Measurements from ENCODE around the gene PODXL2.

PODXL2 gene

DNA sequence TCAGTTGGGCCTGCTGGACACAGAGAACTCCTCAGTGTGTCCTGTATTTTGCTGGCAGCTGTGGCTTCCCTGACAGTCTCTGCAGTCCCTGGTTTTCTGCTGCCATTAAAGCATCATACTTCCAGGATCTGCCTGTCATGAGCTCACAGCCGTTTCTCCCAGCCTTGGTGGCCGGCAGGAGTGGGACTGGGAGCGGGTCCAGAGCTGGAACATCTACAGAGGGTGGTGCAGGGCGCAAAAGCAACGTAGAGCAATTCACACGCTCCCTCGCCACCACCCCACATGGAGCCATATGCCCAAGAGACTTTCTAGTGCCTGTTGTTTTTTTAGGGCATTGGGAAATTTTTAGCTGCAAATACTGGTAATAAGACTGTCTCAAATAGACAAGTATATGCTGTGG is 77.3 kb downstream of the PODXL2 start:
- no peak for DNase-seq (ENCODE audit: low read depth in 2 of 3, low spot score in 1 of 3)

DNA sequence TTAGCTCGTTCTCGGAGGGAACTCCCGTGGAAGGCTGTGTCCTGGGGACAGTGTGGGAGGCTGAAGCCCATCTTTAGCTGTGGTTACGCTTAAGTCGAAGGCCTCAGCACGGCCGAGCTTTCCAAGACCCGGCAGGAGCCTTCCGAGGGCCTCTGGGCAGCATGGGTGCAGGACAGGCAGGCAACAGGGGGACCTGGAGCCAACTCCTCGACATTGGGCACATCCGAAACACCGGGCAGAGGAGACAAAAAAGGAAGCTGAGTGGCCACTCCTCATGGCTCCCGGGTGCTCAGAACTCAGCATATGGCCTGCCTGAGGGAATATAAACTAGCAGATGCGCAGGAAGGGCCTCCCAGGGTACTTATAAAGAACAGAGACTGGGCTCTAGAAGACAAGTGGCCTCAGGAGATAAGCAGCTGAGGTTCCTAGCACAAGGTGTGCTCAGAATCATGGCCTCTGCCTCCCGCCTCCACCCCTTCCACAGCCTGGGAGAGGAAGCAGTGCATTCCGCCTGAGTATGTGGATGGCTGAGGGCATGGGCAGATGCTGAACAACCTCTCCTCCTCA is 77.9 kb downstream of the PODXL2 start:
- DNase-seq (ENCODE audit: low read depth in 2 of 3, low spot score in 1 of 3) = no peak

DNA sequence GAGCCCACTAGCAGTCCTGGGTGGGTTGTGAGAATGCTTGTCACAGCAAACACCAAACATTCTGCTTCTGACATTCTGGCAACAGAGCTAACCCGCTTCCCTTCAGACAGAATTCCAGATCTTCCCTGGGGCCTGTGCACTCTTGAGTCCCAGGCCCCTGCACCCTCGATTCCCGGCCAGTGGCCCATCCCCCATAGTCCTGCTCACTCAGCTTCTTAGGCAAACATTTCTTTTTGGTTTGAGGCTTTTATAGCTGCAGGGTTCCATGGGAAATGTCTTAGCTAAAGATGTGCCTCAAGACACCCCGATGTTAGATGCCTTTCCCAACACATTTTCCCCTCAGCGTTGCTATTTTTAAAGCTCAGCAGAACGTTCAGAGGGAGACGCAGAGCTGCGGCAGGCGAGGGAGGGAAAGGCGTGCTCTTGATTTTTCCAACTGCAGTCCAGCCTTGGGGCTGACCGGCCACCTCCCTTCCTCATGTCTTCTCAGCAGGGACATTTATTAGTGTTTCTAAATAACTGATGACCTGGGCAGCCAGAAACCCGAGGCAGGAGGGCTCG is 78.9 kb downstream of the PODXL2 start:
- no peak for DNase-seq (ENCODE audit: low read depth in 2 of 3, low spot score in 1 of 3)

DNA sequence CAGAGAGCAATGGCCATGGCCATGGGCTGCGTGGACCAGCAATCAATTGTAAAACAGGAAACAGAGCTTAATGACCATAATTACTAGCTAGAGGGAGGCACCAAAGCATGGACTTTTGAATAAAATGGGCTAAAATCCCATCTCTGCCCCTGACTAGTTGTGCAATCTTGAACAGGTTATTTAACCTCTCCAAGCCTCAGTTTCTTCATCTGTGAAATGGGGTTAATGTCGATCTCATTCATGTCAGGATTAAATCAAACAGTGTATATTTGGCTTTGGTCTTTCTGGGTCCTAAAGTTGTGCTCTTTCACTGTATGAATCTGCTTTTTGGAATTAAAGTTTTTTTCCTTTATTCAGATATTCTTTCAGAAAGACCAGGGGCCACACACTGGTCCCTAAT is 79.9 kb downstream of the PODXL2 start:
- DNase-seq (ENCODE audit: low read depth in 2 of 3, low spot score in 1 of 3) = no peak

DNA sequence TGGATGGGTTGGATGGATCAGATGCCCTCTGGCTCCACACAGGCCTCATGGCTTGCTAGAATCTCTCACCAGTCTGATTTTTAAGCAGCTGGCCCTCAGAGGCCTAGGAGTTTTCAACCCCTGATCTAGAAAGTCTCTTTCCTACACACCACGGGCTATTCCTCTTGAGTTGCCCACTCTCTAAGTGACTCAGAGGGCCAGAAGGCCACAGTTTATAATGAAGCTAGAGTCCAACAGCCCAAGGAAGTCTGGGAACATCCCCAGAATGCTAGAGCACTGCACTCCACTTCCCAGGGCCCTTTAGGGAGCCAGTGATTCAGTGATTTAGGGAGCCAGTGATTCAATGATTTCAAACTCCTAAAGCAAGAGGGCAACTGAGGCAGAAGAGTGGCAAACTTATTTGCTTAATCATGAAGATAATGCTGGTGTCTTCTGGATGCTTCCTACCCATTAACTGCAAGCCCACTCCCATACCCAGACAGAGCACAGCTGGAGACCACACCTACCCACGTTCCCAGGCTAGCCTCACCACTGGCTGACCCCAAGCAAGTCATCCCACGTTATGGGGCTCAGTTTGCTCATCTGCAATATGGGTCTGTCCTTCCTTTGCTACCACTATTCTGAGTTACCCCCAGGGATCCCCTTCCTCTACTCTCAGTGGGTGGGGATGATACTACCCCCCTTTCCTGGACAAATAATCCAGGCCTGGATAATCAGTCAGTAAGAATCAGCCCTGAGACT is 80.5 kb downstream of the PODXL2 start:
- DNase-seq (ENCODE audit: low read depth in 2 of 3, low spot score in 1 of 3) = no peak

DNA sequence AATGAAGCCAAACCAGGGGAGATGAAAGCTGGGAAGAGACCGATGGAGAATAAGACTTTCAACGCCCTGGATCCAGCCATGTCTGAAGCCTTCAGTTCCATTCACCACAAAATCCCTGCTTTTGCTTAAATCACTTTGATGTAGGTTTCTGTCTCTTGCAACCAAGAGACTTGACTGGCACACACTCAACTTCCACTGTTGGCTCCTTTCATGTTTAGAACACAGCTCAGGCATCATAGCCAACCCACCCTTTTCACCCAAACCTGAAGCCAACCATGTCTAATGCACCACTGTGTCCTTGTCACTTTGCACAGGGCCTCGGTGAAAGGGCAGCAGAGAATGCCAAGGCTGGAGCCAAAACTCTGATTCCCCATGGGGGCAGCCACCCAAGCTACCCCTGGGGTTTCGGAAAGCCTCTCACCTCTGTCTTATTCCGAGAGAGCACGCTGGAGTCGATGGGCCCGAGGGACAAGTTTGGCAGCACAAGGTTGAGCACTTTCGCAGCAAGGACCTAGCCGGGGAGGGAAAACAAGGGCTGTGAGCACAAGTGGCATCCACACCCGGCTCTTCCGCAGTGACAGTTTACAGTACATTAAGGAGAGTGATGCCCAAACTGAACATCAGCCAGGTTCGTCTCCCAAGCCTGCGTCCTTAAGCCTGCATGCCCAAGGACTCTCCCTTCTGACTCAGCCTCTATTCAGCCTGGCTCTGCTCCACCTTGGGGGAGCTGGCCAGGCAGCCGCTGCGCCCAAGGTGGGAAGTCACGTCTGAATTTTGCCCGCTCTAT is 81.4 kb downstream of the PODXL2 start:
- DNase-seq (ENCODE audit: low read depth in 2 of 3, low spot score in 1 of 3) = no peak

DNA sequence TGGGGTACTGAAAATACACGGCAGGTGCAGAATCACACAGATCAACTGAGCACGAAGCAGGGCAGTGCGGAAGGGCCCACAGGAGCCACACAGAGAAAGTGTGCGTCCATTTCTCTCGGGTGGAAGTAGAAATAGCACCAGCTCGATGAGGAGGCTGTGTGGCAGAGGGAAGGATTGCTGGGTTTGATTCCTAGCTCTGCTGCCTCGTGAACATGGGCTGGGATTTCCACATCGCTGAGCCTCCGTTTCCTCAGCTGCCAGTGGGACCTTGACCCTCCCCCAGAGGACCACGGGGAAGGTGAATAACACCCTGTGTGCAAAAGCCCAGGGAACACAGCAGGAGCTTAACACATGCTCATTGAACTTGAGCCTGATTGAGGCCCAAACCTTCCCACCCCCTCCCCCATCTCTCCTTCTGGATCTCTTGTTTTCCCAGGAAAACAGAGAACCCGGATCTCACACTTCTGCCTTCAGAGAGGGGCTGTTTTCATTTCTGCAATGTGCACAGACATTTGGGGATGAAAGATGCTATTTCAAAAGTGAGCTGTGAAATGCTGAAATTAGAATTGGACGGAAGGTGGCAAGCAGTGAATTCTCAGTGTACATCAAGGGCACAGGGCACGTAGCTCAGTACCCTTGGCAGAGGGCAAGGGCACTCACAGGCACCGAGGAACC is 82.2 kb downstream of the PODXL2 start:
- DNase-seq (ENCODE audit: low read depth in 2 of 3, low spot score in 1 of 3) = no peak

DNA sequence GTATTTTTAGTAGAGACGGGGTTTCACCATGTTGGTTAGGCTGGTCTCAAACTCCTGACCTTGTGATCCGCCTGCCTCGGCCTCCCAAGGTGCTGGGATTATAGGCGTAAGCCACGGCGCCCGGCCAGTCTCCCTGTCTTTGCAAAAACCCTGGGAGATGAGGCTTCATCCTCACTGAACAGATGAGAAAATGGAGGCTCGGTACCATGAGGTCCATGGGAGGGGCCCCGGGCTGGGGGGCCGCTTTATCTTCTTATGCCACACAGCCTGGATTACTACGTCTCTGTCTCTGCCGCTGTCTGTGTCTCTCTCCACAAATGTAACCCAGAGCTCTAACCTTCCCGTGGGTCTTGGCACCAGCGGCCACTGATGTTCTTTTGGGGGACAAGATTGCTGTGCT is 82.9 kb downstream of the PODXL2 start:
- no peak for DNase-seq (ENCODE audit: low read depth in 2 of 3, low spot score in 1 of 3)

DNA sequence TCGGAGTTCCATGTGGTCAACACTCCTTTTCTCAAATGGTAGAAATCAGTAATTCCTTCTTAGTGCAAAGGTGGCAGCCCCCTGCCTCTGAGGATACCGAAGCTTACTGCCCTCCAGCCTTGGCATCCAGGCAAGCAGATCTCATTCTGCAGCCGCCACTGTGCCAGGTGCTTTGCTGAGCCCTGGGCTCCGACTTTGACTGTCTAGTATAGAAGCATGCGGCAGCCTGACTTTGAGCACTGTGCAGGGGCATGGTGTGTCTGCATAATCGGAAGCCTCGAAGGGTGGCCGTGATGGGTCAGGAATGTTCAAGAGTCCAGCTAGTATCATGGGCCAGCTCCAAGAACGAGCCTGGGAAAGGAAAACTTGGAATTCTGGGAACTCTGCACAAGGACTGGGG is 83.5 kb downstream of the PODXL2 start:
- no peak for DNase-seq (ENCODE audit: low read depth in 2 of 3, low spot score in 1 of 3)

DNA sequence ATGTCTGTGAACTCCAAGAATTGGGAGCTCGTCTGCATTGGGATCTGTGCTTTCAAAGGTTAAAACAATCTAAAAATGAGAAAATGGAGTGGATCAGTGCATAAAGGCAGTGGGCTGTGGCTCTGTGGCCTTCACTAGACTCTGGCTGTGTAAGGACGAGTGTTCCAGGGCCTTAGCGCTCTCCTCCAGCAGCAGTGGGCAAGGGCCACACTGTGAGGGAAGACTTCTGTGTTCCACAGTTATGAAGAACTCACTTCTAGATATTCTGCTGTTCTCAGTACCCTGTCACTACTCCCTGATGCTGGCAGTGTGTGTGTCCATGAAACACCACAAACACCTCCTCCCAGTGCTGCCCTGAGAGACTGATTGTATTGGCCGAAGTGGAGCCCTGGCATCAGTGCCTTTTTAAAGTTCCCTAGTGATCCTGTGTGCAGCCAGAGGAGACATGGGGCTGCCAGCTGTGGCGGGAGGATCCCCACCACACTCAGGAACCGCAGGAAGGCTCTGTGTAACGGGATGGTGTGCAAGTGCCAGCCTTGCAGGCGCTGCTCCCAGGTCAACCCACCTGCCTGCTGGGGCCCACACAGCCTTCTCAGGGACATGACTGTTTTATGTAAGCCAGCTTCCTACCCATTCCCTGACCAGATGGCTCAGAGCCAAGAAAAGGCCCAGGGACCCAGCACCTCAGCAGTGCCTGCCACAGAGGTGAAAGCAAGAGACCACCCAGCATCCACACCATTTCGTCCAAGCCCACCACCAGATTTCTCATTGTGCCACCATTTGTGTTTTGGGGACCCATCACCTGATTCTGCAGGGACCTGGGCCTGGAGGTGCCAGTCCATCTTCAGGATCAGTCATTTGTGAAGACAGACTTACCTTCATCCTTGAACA is 84.1 kb downstream of the PODXL2 start:
- DNase-seq (ENCODE audit: low read depth in 2 of 3, low spot score in 1 of 3) = no peak

DNA sequence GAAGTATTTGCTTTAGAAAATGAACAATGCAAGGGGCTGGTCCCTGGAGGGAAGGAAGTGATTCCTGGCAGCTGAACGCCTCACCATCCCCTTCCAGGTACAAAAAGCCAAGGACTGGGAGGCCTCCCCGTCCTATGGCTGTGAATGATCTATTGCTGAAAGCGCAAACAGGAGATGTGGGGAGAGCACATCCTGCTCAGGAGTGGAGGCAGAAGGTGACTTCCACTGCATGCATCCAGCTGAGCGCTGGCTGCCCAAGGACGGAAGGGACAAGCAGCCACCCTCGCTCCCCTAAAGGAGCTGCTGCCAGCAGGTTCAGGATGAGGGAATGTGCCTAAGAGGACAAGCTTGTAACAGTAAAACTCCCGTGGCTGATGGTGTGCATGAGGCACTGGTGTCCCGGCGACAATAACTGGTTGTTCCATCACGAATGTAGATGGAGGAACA is 85.2 kb downstream of the PODXL2 start:
- no peak for DNase-seq (ENCODE audit: low read depth in 2 of 3, low spot score in 1 of 3)

DNA sequence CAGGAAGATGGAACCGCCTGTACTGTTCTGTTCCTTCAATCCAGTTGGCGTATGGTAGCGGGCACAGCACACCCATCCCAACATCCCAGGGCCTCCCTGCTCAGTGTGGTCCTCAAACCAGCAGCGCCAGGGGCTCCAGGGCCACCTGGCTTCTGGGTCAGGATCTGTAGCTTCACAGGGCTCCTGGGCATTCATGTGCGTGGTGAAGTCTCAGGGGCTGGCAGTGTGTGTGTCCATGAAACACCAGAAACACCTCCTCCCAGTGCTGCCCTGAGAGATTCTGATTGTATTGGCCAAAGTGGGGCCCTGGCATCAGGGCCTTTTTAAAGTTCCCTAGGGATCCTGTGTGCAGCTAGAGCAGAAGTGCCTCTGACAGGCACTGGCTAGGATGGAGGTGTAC is 85.9 kb downstream of the PODXL2 start:
- DNase-seq (ENCODE audit: low read depth in 2 of 3, low spot score in 1 of 3) = no peak

DNA sequence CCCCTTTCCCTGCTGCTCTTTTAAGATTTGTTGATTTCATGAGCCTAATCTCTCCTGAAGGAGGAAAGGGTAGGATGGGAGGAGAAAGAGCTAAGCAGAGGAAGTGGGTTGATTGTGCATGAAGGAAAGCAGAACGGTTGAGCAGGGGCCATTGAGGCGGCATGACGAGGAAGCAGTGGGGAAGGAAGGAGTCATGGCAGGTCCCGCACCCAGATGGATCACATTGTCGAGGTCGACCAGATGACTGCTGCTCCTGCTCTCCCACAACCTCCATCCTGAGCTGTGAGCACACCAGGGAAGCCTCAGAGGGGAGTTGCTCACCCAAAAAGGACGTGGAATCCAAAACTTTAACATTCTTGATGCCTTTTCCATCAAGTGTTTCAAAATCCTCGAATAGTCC is 86.5 kb downstream of the PODXL2 start:
- DNase-seq (ENCODE audit: low read depth in 2 of 3, low spot score in 1 of 3) = no peak

DNA sequence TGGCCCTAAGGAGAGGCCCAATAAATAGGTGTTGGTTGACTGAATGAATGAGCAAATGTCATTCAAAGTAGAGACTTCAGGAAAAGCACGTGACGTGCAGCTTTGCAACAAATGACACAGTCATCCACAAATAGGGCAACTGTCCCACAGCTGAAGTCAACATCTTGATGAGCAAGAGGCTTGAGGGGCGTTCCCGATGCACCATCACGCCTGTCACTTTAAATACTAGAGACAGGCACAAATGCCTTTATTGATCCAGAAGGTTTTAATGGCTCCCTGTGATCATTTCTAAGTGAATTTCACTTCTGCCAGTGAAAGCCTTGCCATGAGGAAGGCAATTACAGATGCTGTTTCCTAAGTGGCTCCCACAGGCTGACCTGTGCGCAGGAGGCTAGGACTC is 87.4 kb downstream of the PODXL2 start:
- no peak for DNase-seq (ENCODE audit: low read depth in 2 of 3, low spot score in 1 of 3)

DNA sequence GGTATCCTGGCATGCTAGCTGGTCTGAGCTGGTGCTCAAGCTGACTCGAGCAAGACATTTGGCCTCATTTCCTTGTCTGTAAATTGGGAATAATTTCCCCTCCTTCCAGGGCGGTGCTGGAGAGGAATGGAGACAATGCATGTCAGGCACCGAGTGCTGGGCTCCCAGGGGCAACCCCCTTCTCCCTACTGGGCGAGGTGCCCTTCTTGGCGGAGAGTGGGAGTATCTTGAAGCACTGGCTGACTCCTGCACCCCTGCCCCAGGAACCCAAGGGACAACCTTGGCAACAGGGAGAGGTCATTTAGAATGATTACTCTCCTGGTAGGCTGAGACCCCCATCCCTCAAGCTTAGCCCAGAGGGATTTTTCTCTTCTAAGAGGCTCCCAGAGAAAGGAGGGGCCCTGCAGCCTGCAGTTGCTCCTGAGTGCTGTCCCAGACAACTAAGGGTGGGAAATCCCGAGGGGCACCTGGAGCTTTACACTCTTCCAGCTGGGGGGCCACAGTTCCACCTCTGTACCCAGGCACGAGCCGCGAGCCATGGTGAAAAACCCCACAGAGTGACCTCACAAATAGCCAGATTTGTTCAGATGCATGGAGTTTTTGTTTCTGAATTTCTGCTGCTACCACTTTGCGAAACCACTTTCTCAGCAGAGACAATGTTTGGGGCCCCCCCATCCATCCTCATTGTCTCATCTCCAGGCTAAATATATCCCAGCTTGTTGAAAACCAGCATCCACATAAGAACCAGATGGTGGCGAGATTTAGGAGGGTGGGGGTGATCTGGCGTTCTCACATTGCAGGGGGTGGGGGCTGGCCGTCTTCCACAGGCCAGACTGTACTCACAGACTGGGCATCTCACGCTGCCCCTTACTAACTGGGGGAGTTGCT is 88.6 kb downstream of the PODXL2 start:
- DNase-seq (ENCODE audit: low read depth in 2 of 3, low spot score in 1 of 3) = no peak

DNA sequence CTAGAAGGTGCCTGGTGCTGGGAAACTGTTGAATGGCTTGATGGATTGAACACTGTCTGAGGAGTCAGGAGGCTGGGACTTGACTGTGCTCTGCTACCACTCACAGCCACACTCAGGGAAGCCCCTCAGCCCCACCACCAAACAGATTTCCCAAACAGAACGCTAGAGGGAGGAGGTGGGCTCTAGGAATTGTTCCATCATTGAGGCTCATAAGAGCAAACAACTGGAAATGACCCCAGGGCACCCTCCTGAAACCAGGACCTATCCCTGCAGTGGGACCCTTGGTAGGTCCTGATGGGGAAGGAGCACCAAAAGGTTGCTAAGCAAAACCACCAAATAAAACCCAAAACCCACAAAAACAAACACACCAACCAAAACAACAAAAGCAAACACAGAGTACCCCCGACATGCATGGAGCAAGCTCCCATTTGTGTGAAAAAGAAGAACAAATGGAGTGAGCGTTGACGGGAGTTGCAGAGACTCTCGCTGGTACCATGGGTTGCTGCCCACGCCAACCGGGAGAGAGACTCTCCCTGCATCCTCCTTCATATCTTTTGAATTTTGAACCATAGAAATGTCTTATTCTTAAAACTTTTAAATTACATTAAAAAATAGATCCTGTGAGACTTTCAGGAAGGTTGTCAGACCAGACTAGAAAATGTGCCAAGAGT is 89.4 kb downstream of the PODXL2 start:
- DNase-seq (ENCODE audit: low read depth in 2 of 3, low spot score in 1 of 3) = no peak

DNA sequence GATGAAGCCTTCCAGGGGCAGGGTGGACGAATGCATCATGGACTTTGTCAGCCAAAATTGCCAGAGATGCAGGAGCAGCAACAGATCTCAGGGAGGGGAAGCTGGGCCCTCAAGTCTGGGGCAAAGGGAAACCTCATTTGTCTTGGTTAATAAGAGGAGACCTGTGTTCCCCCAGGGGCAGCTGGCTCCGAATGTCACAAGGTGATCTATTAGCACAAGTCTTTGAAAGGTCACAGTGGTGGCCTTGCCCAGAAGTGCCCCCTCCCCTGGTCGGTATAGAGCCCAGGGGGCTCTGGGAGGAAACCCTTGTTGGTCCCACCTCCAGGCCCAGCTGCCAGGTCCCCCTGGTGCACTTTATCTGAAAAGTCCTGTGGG is 89.9 kb downstream of the PODXL2 start:
- DNase-seq (ENCODE audit: low read depth in 2 of 3, low spot score in 1 of 3) = no peak

DNA sequence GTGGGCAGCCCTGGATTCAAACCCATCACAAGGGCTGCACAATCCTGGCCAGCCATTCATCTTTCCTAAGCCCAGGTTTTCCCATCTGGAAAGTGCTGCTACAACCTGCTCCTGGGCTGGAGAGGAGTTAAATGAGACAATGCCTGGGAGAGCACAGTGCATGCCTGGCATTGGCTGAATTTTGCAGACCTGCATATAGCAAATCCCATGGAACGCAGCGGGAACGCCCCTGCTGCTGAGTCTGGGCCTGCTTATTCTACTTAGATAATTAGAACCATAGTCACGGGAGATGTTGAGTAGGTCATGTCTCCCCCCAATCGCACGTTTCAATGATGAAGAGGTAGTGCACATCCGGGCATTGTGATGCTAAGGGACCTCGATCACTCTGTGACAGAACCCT is 90.4 kb downstream of the PODXL2 start:
- no peak for DNase-seq (ENCODE audit: low read depth in 2 of 3, low spot score in 1 of 3)
